ENCODE results near the gene ADAMTS9. TPM values are rescaled to one million over a fixed set of nuclear protein-coding genes. Genes with fewer than 3 reads are reported as not detected.

The ADAMTS9 gene
- total RNA-seq, 4 donors from 2014 or later, result 36.4 to 218 (median 99.1) TPM

DNA sequence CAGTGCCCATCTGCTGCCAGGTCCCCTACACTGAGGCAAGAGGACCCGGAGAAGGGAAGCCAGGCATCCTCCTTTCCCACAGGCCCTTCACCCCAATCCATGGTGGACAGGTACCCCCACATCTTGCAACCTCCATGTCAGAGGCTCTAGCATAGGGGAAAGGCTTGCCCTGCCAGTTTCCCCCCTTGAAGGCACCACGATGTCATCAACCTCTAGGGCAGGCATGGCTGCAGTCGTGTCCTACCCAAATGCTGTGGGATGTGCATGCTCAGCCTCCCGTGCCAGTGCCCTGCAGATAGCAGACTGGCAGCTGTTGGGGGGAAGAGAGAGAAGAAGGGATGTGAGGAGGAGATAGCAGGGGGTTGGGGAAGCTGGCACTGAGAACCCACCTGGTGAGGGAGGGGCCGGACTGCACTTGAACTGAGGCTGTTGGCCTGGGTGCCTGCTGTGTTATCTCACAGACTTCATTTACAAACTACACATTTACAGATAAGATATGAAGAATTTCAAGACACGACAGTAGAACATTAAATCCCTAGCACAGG is 197.5 kb downstream of the ADAMTS9 start:
- TF ChIP-seq, protein P1, sequence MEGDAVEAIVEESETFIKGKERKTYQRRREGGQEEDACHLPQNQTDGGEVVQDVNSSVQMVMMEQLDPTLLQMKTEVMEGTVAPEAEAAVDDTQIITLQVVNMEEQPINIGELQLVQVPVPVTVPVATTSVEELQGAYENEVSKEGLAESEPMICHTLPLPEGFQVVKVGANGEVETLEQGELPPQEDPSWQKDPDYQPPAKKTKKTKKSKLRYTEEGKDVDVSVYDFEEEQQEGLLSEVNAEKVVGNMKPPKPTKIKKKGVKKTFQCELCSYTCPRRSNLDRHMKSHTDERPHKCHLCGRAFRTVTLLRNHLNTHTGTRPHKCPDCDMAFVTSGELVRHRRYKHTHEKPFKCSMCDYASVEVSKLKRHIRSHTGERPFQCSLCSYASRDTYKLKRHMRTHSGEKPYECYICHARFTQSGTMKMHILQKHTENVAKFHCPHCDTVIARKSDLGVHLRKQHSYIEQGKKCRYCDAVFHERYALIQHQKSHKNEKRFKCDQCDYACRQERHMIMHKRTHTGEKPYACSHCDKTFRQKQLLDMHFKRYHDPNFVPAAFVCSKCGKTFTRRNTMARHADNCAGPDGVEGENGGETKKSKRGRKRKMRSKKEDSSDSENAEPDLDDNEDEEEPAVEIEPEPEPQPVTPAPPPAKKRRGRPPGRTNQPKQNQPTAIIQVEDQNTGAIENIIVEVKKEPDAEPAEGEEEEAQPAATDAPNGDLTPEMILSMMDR (IDR thresholded peaks at IDR 0.05; ENCODE audit: low read depth), result no peak

GRCh38 chr3:64489361-64490044 is 198.3 kb downstream of the ADAMTS9 start:
- TF ChIP-seq, protein P1 (IDR thresholded peaks at IDR 0.05; ENCODE audit: low read depth), result no peak

GRCh38 chr3:64488939-64489338 is 198.9 kb downstream of the ADAMTS9 start:
- TF ChIP-seq, protein P1 (IDR thresholded peaks at IDR 0.05; ENCODE audit: low read depth), result no peak

DNA sequence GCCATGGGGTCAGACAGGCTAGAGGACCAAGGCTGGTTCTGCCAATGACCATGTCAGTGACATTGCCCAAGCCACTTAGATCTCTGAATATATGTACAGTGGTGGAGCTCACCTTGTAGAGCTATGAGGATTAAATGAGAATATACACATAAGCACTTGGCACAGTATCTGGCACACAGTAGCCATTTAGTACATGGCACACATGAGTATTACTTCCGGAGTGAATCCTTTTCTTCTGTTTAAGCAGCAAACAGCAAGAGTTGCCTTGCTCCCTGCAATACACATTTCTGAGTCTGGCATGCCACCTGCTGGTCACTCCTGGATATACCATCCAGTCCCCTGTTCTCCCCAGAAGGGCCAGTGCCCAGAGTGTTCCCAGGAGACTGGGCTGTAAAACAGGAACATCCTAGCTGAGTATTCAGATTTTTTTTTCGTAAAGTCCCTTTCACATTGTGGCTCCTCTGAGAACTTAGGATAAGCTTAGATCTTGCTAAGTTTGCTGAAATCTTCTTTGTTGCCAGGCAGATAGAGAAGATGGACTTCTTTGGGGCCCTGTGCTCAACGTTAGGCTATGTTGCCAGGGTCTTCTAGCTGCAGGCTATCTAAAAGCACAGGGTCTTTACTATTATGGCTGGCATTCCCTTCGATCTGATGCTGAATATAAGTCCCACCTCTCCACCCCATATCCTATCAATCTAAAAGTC is 203.4 kb downstream of the ADAMTS9 start:
- TF ChIP-seq, protein P1 (IDR thresholded peaks at IDR 0.05; ENCODE audit: low read depth), result peak; percentile 50

GRCh38 chr3:64483467-64483866 is 204.3 kb downstream of the ADAMTS9 start:
- TF ChIP-seq, protein P1 (IDR thresholded peaks at IDR 0.05; ENCODE audit: low read depth), result no peak

DNA sequence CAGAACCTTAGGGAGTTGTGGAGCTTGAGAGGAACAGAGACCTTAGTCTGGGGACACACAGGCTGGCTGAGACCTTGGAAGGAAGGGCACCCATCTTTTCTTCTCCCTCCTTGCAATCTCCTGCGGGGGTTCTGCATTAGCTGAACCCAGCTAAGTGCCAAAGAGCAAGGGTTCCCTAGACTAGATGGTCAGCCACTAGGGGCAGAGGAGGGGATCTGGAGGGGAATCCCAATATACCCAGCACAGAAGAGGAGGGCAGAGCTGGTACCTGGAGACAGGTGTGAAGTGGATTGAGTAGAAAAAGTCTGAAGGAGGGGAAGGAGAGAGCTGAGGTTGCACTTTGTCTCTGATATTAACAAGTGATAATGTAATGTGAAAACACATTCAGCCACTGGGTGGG is 212.8 kb downstream of the ADAMTS9 start:
- TF ChIP-seq, protein P1 (IDR thresholded peaks at IDR 0.05; ENCODE audit: low read depth), result no peak

DNA sequence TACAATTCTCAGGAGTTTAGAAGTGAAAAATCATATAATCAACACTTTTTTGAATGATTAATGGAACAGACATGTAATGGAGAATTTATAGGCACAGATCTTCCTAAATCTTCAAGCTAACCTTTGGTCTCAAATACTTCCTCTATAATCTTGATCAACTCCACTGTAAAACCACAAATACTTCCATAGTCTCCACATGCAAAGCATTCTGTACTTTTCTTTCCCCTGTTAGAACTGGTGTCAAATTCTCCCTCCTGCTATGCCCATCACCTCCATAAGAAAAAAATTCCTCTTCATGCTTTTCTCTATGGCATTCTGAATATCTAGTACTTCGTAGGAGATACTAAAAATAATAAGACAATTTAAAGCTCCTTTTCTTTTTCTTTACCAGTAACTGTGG is 214.3 kb downstream of the ADAMTS9 start:
- TF ChIP-seq, protein P1 (IDR thresholded peaks at IDR 0.05; ENCODE audit: low read depth), result no peak

Measured in subcutaneous adipose tissue (tissue), 4 donors.